GM19035 (cell line): ENCODE data around the gene LAMP5.

Source experiments
- ATAC-seq: cut with Tn5 transposase; IDR thresholded peaks from one replicate; pipeline ENCODE4 v1.9.1; 2021; ENCODE audit not compliant: unreplicated experiment

Gene LAMP5

GRCh38 chr20:9532069-9532838 is 17.9 kb downstream of the LAMP5 start:
- no peak for ATAC-seq

- ATAC-seq = no peak
Observed at GRCh38 chr20:9534025-9534424, 19.6 kb downstream of the LAMP5 start.

DNA sequence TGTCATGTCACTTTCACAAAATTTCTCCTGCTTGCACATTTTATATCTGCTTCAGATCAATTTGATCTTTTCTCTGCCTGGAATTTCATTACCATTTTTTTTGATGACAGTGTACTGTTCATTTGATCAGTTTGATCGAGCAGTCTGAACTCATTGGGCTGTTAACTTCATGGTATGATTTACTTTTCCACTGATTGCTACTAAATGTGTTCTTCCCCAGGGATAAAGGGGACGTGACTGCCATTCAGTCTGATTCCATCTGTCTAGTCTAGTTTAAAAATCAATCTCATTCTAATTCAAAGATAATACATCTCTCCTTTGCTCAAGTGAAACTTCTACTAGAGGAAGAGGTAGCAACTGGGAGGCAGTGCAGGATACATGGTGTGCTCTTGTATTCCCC is 21.1 kb downstream of the LAMP5 start:
- ATAC-seq = no peak

DNA sequence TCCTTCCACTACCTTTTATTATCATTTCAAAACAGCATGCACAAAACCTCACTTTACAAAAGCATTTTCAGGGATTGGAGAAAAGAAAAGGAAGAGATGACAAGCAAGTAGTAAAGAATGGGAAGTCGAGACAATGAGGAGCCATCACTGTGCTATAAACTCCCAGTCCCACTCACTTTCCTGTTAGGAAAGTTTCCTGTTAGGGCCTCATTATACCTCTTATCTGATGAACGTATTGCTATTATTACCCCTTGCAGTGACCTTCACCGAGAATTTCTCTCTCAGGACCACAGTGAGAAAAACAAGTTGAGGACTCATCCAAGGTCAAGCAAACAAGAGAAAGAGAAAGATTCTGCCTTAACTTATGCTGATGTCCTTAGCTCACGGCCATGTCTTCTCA is 28.8 kb downstream of the LAMP5 start:
- ATAC-seq = no peak

GRCh38 chr20:9550283-9550682 is 35.9 kb downstream of the LAMP5 start:
- ATAC-seq = no peak

- ATAC-seq = no peak
Observed at GRCh38 chr20:9550871-9551270, 36.5 kb downstream of the LAMP5 start.

- ATAC-seq = no peak
Observed at GRCh38 chr20:9551808-9552550, 37.6 kb downstream of the LAMP5 start.

GRCh38 chr20:9555781-9556180 is 41.4 kb downstream of the LAMP5 start:
- ATAC-seq = no peak

DNA sequence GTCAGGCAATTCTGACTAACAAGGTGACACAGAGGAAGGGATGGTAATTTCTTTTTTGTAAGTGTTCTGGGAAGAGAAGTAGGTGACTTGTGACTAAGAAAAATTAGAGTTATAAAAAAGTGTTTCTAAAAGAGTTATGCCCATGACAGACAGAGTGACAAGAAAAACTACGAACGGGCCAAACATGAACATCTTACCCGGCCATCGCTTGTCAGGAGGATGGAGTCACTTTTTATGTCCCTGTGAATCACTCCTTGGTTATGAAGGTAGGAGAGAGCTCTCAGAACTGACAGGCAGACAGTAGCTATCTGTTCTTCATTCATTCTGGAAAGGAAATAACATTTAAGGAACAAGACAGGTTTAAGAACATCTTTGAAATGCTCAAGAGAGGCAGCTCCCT is 43.0 kb downstream of the LAMP5 start:
- no peak for ATAC-seq

GRCh38 chr20:9565910-9566550 is 51.6 kb downstream of the LAMP5 start:
- no peak for ATAC-seq

DNA sequence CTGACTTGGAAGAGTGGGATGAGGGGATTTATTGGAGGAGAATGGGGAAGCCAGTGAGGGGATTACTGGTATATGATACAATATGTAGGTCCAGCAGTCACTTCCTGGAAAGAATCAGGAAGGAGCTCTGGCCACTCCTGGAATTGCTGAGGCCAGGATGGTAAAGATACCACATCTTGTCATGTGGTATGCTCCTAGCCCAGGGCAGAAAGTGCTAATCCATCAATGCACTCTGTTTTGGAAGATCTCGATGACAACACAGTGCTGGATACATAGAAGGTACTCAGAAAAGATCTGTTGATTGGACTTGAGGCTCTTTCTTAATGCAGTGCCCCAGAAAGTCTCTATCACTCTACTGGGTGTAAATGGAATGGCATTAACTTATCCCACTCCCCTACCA is 52.6 kb downstream of the LAMP5 start:
- ATAC-seq = no peak

DNA sequence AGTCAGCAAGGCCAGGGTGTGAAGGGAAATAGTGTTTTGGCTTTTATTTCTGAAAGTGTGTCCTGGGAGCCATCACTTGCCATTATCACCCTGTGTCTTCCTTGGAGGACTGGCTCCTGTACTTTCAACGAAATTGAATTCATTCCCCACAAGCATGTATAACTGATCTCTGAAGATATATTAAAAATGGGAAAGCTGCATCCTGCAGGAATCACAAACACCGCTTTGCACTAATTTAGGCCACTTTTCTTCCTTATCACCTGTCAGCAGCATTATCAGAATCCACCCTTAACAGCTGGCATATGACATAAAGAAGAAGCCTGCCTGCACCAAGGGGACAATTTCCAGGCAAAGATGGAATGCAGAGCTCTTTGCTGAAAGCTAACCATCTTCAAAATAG is 56.2 kb downstream of the LAMP5 start:
- ATAC-seq = no peak

DNA sequence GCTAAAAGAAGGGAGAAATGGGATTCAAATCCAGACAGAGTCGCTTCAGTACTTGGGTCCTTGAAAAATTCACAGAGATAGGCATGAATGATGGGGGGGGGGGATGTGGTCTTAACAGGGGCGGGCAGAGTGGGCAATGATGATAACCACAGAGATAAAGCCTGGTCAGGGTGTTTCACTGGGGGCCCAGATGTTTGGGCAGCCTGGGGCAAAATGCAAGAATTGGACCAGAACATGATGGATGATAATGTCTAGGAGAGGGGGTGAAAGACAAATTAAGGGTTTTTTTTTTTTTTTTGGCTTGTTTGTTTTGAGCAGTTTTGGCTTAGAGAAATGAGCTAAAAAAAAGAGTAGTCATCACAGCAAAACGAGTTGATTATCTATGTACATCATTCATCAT is 57.4 kb downstream of the LAMP5 start:
- ATAC-seq = no peak

GRCh38 chr20:9572670-9573069 is 58.3 kb downstream of the LAMP5 start:
- ATAC-seq = no peak

- no peak for ATAC-seq
Observed at GRCh38 chr20:9573335-9574151, 59.2 kb downstream of the LAMP5 start.

GRCh38 chr20:9574181-9574580 is 59.8 kb downstream of the LAMP5 start:
- ATAC-seq = no peak

DNA sequence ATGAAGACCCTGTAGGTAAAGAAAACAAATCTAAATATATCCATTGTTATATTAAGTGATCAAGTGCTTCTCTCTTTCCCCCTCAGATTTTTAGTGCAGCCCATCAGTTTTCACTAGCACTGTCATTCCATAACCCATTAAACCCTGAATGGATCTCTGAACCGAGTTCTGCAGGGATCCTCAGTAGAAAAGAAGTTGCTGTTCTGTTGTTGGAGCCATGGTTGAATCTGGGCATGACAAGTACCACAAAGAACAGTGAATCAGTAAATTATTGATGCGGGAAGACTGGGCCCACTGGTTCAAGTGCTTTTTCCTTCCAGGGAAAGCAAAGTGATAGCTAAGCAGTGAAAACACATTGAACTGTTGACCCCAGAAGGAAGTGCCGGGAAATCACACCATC is 60.4 kb downstream of the LAMP5 start:
- ATAC-seq = no peak

- no peak for ATAC-seq
Observed at GRCh38 chr20:9575836-9576235, 61.4 kb downstream of the LAMP5 start.

GRCh38 chr20:9576695-9577094 is 62.3 kb downstream of the LAMP5 start:
- ATAC-seq = no peak

DNA sequence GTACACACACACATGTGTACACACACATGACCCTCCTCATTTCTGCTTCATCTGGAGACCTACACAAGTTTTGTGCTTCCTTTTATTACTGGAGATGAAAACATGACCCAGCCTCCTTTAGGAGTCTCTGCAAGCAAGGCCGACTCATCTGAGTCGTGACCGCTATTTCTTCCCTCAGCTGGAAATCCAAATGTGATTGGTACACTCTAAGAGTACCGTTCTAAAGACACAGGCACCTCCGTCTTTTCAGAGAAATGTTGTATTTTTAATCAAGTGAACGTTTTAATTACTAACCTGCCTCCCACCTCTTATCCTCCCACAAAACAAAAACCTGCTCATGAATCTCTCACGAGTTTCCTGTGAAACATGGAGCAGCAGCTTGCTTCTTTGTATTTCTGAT is 63.0 kb downstream of the LAMP5 start:
- no peak for ATAC-seq

GRCh38 chr20:9578594-9578993 is 64.2 kb downstream of the LAMP5 start:
- ATAC-seq = no peak
